ENCODE measurements around the gene NPRL2.

NPRL2 gene

DNA sequence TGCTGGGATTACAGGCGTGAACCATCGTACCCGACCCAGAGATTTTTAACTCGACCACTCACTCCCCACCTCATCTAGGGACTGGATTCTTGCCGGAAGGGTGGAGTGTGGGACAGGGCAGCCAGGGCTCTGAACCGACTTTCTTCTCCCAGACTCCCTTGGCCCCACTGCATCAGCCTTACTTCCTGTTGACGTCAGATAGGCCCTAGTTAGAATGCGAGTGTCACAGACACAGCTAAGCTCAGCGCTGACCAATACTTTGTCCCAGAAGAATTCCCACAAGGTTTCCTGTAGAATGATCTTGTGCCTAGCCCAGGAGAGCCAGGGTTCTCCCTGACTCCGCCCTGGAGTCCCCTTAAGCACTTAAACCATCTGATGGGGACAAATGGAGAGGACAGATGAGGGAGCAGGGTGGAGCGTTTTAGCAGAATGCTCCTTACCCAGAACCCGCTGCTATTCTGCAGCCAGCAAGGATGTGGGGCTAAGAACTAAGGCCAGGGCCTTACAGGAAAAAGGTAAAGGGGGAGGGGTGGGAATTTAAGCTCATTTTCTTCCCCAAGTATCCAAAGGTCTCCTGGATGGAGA, 16.7 kb downstream of the NPRL2 start:
- no peak for DNase-seq (ENCODE audit: low read depth)
- no peak for TF ChIP-seq POLR2A (IDR thresholded peaks at IDR 0.05; ENCODE audit: extremely low read depth, insufficient read length)
- TF ChIP-seq, protein P1, sequence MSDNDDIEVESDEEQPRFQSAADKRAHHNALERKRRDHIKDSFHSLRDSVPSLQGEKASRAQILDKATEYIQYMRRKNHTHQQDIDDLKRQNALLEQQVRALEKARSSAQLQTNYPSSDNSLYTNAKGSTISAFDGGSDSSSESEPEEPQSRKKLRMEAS (IDR thresholded peaks at IDR 0.05; ENCODE audit: low read depth, low read length): no peak
- no peak for TF ChIP-seq MYC (IDR thresholded peaks at IDR 0.05; ENCODE audit: low read depth, low read length)
- TF ChIP-seq, protein P2, sequence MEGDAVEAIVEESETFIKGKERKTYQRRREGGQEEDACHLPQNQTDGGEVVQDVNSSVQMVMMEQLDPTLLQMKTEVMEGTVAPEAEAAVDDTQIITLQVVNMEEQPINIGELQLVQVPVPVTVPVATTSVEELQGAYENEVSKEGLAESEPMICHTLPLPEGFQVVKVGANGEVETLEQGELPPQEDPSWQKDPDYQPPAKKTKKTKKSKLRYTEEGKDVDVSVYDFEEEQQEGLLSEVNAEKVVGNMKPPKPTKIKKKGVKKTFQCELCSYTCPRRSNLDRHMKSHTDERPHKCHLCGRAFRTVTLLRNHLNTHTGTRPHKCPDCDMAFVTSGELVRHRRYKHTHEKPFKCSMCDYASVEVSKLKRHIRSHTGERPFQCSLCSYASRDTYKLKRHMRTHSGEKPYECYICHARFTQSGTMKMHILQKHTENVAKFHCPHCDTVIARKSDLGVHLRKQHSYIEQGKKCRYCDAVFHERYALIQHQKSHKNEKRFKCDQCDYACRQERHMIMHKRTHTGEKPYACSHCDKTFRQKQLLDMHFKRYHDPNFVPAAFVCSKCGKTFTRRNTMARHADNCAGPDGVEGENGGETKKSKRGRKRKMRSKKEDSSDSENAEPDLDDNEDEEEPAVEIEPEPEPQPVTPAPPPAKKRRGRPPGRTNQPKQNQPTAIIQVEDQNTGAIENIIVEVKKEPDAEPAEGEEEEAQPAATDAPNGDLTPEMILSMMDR (IDR thresholded peaks at IDR 0.05; ENCODE audit: low read depth, low read length): no peak

DNA sequence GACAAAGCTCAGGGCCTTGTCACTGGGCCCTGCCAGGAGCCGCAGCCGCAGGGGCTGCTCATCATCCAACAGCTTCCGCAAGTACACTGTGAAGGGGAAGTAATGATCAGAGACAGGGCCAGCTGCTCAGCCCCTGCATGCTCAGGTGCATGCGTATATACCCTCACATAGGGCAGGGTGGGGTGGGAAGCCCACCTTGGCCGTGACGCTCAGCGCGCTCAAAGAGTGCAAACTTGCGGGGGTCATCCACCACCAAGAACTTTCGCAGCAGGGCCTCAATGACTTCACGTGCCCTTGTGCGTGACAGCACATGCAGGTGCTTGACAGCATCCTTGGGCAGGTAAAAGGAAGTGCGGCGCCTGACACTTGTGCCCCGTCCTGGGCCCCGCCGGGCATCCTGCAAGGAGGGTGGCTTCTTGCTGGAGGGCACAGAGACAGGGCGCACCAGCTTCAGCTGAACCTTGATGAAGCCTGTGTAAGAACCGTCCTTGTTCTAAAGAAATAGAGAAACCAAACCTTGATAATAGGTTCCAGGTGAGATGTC, 19.1 kb downstream of the NPRL2 start:
- no peak for DNase-seq (ENCODE audit: low read depth)
- no peak for TF ChIP-seq MYC (IDR thresholded peaks at IDR 0.05; ENCODE audit: low read depth, low read length)
- no peak for TF ChIP-seq POLR2A (IDR thresholded peaks at IDR 0.05; ENCODE audit: extremely low read depth, insufficient read length)
- TF ChIP-seq, protein P2 (IDR thresholded peaks at IDR 0.05; ENCODE audit: low read depth, low read length): no peak
- TF ChIP-seq, protein P1 (IDR thresholded peaks at IDR 0.05; ENCODE audit: low read depth, low read length): no peak
- H3K4me3 ChIP-seq (ENCODE audit: low read depth, low read length): no peak overlapping the region

More for the DNA sequence above, 16.7 kb downstream of the NPRL2 start:
- peak overlapping the region; percentile 3 for H3K4me3 ChIP-seq (ENCODE audit: low read depth, low read length)

DNA sequence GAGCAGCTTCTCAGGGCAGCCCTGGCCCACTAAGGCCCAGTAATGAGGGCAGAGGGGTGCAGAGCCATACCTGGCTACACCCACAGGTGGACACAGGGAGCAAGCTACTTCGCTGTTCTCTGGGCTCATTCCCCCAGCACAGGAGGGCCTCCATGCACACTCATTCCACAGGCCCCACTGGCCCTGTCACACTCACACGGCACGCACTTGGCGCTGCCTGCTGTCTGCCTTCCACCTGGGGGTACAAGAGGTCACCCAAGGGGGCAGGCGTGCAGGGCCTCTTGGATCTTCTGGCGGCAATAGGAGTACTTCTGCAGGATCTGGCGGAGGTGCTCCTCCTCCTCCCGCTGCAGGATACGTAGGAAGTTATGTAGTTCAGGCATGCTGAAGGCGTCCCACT, 20.2 kb downstream of the NPRL2 start:
- no peak overlapping the region for H3K4me3 ChIP-seq (ENCODE audit: low read depth, low read length)
- no peak for TF ChIP-seq MYC (IDR thresholded peaks at IDR 0.05; ENCODE audit: low read depth, low read length)
- TF ChIP-seq, protein P1 (IDR thresholded peaks at IDR 0.05; ENCODE audit: low read depth, low read length): no peak
- TF ChIP-seq, protein P2 (IDR thresholded peaks at IDR 0.05; ENCODE audit: low read depth, low read length): no peak
- no peak for TF ChIP-seq POLR2A (IDR thresholded peaks at IDR 0.05; ENCODE audit: extremely low read depth, insufficient read length)
- no peak for DNase-seq (ENCODE audit: low read depth)

DNA sequence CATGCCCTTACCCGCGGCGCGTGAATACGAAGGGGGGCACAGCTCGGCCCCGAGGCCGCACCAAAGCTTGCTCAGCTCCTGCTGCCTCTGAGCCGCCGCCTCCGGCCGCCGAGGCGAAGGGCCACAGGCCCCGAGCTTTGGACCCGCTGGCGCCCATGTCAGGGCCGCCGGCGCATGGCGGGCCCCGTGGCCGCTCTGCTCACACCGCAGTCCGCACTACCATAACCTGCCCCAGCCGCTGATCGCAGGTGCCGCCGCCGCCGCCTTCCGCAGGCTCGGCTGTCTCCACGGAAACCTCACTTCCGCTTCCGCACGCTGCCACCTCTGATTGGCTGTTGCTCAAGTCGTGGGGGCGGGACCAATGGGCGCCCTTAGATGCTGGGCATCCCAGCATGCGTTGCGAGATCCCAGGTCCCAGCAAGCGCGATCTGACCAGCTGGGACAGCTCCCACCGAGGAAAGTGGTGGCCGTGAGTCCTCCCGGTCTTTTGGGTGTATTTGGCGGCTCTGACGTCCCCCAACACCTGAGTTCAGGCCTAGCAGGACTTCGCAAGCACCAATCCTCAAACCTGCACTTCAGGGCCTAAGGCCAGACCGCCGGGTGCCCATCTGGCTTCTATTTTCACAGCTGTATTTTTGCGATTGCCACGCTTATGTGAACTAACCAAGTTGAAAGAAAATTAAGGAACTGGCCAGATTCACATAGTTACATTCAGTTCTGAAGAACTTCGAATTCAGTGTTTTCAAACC, 22.5 kb downstream of the NPRL2 start, which contains the start of gene TUSC2:
TSS of gene TUSC2 (minus strand) at position 281 of the 749 bp plus-strand sequence. CDS start at position 157, 124 bp downstream.
- DNase-seq (ENCODE audit: low read depth): peak; percentile 97
- peak within 1 kb of the TSS; percentile 91 for H3K4me3 ChIP-seq (ENCODE audit: low read depth, low read length)
- TF ChIP-seq, protein P1 (IDR thresholded peaks at IDR 0.05; ENCODE audit: low read depth, low read length): peak; percentile 56; the same call in 1 of the 2 replicates
- TF ChIP-seq POLR2A (IDR thresholded peaks at IDR 0.05; ENCODE audit: extremely low read depth, insufficient read length) (peak; percentile 69), MYC (IDR thresholded peaks at IDR 0.05; ENCODE audit: low read depth, low read length) (no peak; the same call in 1 of the 2 replicates)

DNA sequence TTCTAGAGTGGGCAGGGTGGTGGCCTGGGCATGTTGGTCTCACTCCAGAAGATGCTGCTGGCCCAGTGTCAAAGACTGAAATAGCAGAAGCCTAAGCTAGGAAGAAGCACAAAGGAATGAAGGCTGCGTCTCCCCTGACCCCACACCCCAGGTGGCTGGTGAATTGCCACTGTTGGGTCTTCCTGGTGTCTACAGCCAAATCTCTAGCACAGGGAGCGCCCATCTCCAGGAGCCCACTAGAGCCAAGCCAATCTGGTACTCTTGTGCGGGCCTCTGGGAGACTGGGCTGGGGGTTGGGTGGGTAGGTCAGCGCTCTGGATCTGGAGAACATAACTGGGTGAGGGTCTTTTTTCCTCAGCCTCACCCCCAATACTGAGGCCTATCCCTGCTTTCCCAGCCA, 23.4 kb downstream of the NPRL2 start:
- TF ChIP-seq POLR2A (IDR thresholded peaks at IDR 0.05; ENCODE audit: extremely low read depth, insufficient read length): no peak
- TF ChIP-seq, protein P1 (IDR thresholded peaks at IDR 0.05; ENCODE audit: low read depth, low read length): no peak
- no peak for TF ChIP-seq MYC (IDR thresholded peaks at IDR 0.05; ENCODE audit: low read depth, low read length)
- TF ChIP-seq, protein P2 (IDR thresholded peaks at IDR 0.05; ENCODE audit: low read depth, low read length): no peak
- peak overlapping the region; percentile 91 for H3K4me3 ChIP-seq (ENCODE audit: low read depth, low read length)
- DNase-seq (ENCODE audit: low read depth): no peak
